GM06990 (cell line): ENCODE measurements around the gene RNF13.

Source experiments
- DNase-seq: peaks from one replicate; pipeline ENCODE4 v3.0.0-alpha.2; 2011; ENCODE audit not compliant: insufficient read length; ENCODE audit errors: extremely low read depth
- H3K27me3 ChIP-seq: replicated peaks from 2 replicates; pipeline ENCODE4 v1.6.0; 2011; ENCODE audit warnings: low read length; ENCODE audit not compliant: control insufficient read depth, insufficient read depth
- H3K36me3 ChIP-seq: 2 replicates; pipeline ENCODE4 v1.5.1; 2011; ENCODE audit warnings: low read length; ENCODE audit not compliant: control insufficient read depth, insufficient read depth
- H3K4me3 ChIP-seq: replicated peaks from 2 replicates; pipeline ENCODE4 v1.5.1; 2011; ENCODE audit warnings: low read depth, mild to moderate bottlenecking, control low read depth, low read length
- CTCF ChIP-seq: IDR thresholded peaks from 2 replicates; pipeline ENCODE4 v1.5.1; 2011; ENCODE audit warnings: low read length, control low read depth, mild to moderate bottlenecking, inconsistent platforms; ENCODE audit not compliant: insufficient read depth, poor library complexity, severe bottlenecking

Gene RNF13

GRCh38 chr3:149963485-149963884, 150.5 kb downstream of the RNF13 start:
- H3K36me3 ChIP-seq: no peaks in the 10 kb centered on the region
- DNase-seq: no peak
- no peaks in the 10 kb centered on the region for H3K27me3 ChIP-seq
- no peak overlapping the region for H3K4me3 ChIP-seq
- no peak for TF ChIP-seq CTCF

GRCh38 chr3:149964291-149964690, 151.3 kb downstream of the RNF13 start:
- Histone ChIP-seq H3K36me3 (no peaks in the 10 kb centered on the region), H3K27me3 (no peaks in the 10 kb centered on the region)

GRCh38 chr3:149965278-149965677, 152.3 kb downstream of the RNF13 start:
- no peak for TF ChIP-seq CTCF
- H3K27me3 ChIP-seq: no peaks in the 10 kb centered on the region
- H3K4me3 ChIP-seq: no peak overlapping the region
- no peak for DNase-seq
- H3K36me3 ChIP-seq: no peaks in the 10 kb centered on the region

More at GRCh38 chr3:149964291-149964690, 151.3 kb downstream of the RNF13 start:
- no peak for DNase-seq
- no peak for TF ChIP-seq CTCF
- no peak overlapping the region for H3K4me3 ChIP-seq

- Histone ChIP-seq H3K36me3 (no peaks in the 10 kb centered on the region), H3K27me3 (no peaks in the 10 kb centered on the region; the same call in 1 of the 2 replicates), H3K4me3 (no peak overlapping the region)
- peak; percentile 35 for TF ChIP-seq CTCF
- DNase-seq: peak; percentile 32
Observed at GRCh38 chr3:149967086-149967685, 154.2 kb downstream of the RNF13 start.

- TF ChIP-seq CTCF: no peak
- H3K36me3 ChIP-seq: no peaks in the 10 kb centered on the region
- no peak overlapping the region for H3K4me3 ChIP-seq
- H3K27me3 ChIP-seq: no peaks in the 10 kb centered on the region; the same call in 1 of the 2 replicates
- DNase-seq: no peak
Observed at GRCh38 chr3:149968216-149968615, 155.2 kb downstream of the RNF13 start.
